NCI-H2196 (cell line): ENCODE data around the gene CLCN2.
A peak's percentile ranks its signal among the peaks of the same experiment; 100 is the strongest.

ENCODE experiments used
- DNase-seq: peaks from one replicate; lab custom pipeline; 2025; ENCODE audit not compliant: unreplicated experiment; lab: John Stamatoyannopoulos, UW

Gene CLCN2

GRCh38 chr3:184328516-184328915, 32.9 kb downstream of the CLCN2 start:
- no peak for DNase-seq

GRCh38 chr3:184327171-184327570, 34.2 kb downstream of the CLCN2 start:
- DNase-seq = no peak

GRCh38 chr3:184325715-184326369, 35.6 kb downstream of the CLCN2 start:
- no peak for DNase-seq

- no peak for DNase-seq
These were observed 36.1 kb downstream of the CLCN2 start for GRCh38 chr3:184325269-184325668.

GRCh38 chr3:184323696-184324095, 37.7 kb downstream of the CLCN2 start:
- no peak for DNase-seq

GRCh38 chr3:184322731-184323487, 38.5 kb downstream of the CLCN2 start:
- no peak for DNase-seq

GRCh38 chr3:184321666-184322065, 39.7 kb downstream of the CLCN2 start:
- no peak for DNase-seq

- peak; percentile 100 for DNase-seq
These were observed 41.3 kb downstream of the CLCN2 start for GRCh38 chr3:184320104-184320445.

GRCh38 chr3:184317201-184317600, 44.2 kb downstream of the CLCN2 start:
- DNase-seq = no peak

- DNase-seq = no peak
These were observed 44.6 kb downstream of the CLCN2 start for GRCh38 chr3:184316792-184317191.

- DNase-seq = no peak
These were observed 45.3 kb downstream of the CLCN2 start for GRCh38 chr3:184315871-184316661.

- no peak for DNase-seq
These were observed 45.9 kb downstream of the CLCN2 start for GRCh38 chr3:184315543-184315867.

GRCh38 chr3:184314700-184315542, 46.5 kb downstream of the CLCN2 start:
- peak; percentile 89 for DNase-seq

- DNase-seq = peak; percentile 100
These were observed 47.1 kb downstream of the CLCN2 start, which contains the start of gene EIF4G1 for GRCh38 chr3:184314363-184314699. EIF4G1 (plus strand) TSS chr3:184314606; CDS start chr3:184315797, 1,191 bp downstream.

- no peak for DNase-seq
These were observed 49.8 kb downstream of the CLCN2 start for GRCh38 chr3:184311633-184312032.

- no peak for DNase-seq
These were observed 52.7 kb downstream of the CLCN2 start for GRCh38 chr3:184308744-184309143.

GRCh38 chr3:184307915-184308314, 53.5 kb downstream of the CLCN2 start:
- no peak for DNase-seq

- no peak for DNase-seq
These were observed 54.9 kb downstream of the CLCN2 start for GRCh38 chr3:184306341-184306972.

GRCh38 chr3:184305577-184305976, 55.8 kb downstream of the CLCN2 start:
- peak; percentile 66 for DNase-seq

- no peak for DNase-seq
These were observed 61.1 kb downstream of the CLCN2 start for GRCh38 chr3:184300378-184300720.
